H1 (cell line): ENCODE measurements around the gene RPS3A. TPM values are rescaled to one million over a fixed set of nuclear protein-coding genes. Genes with fewer than 3 reads are reported as not detected.

ENCODE experiments used
- CTCF ChIA-PET: fragments of 300-600 bp; sonication (Branson Sonifier 250); formaldehyde crosslinking; loops from one replicate; lab custom pipeline; 2021; ENCODE audit not compliant: partially characterized antibody; lab: Charles Lee
- POLR2A ChIA-PET: fragments of 300-600 bp; sonication (Branson Sonifier 250); formaldehyde crosslinking; loops from one replicate; lab custom pipeline; 2021; ENCODE audit warnings: inconsistent platforms; ENCODE audit not compliant: partially characterized antibody; lab: Charles Lee
- DNase-seq, 2 experiments: peaks; one replicate each; pipeline versions ENCODE4 v3.0.0 to v3.0.0-alpha.2; 2010 to 2022; ENCODE audit warnings: low spot score in 2 of 2, low read depth in 1 of 2, mixed read lengths in 1 of 2
- FAIRE-seq: peaks from 2 replicates; lab custom pipeline; 2011; peaks lifted over from hg19 to GRCh38; lab: Jason Lieb, UNC
- H2AFZ ChIP-seq: 2 replicates; pipeline ENCODE4 v1.8.1; 2012; ENCODE audit warnings: low read length, inconsistent platforms
- H2AK5ac ChIP-seq: 2 replicates; pipeline ENCODE4 v1.6.1; 2013; ENCODE audit warnings: low read depth, low read length
- H2BK120ac ChIP-seq: replicated peaks from 2 replicates; pipeline ENCODE3; 2013; ENCODE audit warnings: low read depth, low read length, inconsistent platforms
- H2BK12ac ChIP-seq: 2 replicates; pipeline ENCODE4 v1.6.1; 2013; ENCODE audit warnings: low read depth, low read length
- H2BK15ac ChIP-seq: 2 replicates; pipeline ENCODE4 v1.6.1; 2013; ENCODE audit warnings: low read length
- H2BK20ac ChIP-seq: 2 replicates; pipeline ENCODE4 v1.6.1; 2013; ENCODE audit warnings: low read length
- H2BK5ac ChIP-seq: 2 replicates; pipeline ENCODE4 v1.6.1; 2013; ENCODE audit warnings: low read depth, low read length
- H3K14ac ChIP-seq: 2 replicates; pipeline ENCODE4 v1.6.1; 2013; ENCODE audit warnings: inconsistent platforms; ENCODE audit not compliant: insufficient read length
- H3K18ac ChIP-seq: 2 replicates; pipeline ENCODE4 v1.6.1; 2013; ENCODE audit warnings: low read length; ENCODE audit errors: extremely low read depth
- H3K23ac ChIP-seq: 2 replicates; pipeline ENCODE4 v1.6.1; 2013; ENCODE audit warnings: inconsistent platforms; ENCODE audit not compliant: insufficient read length
- H3K23me2 ChIP-seq: 2 replicates; pipeline ENCODE4 v1.6.1; 2013; ENCODE audit warnings: low read depth, low read length
- H3K27ac ChIP-seq: 2 replicates; pipeline ENCODE4 v1.6.1; 2011; ENCODE audit warnings: low read depth, low read length, inconsistent platforms
- H3K27me3 ChIP-seq, 4 experiments: replicated peaks in 1 of 4; 1 replicate in 1 of 4; 2 replicates in 3 of 4; pipeline versions ENCODE4 v1.6.1 to v1.8.1; 2011 to 2013; ENCODE audit warnings: low read length in 3 of 4, mild to moderate bottlenecking in 3 of 4, inconsistent platforms in 2 of 4, mixed read lengths in 2 of 4, moderate library complexity in 1 of 4; ENCODE audit not compliant: control insufficient read depth in 3 of 4, insufficient read depth in 3 of 4; ENCODE audit errors: extremely low read depth in 1 of 4
- H3K36me3 ChIP-seq, 4 experiments: 2 replicates each; pipeline versions ENCODE4 v1.6.1 to v1.8.1; 2011 to 2013; ENCODE audit warnings: mild to moderate bottlenecking in 4 of 4, low read length in 3 of 4, moderate library complexity in 2 of 4, control low read depth in 1 of 4, inconsistent platforms in 1 of 4; ENCODE audit not compliant: insufficient read depth in 4 of 4, control insufficient read depth in 2 of 4
- H3K4ac ChIP-seq: replicated peaks from 2 replicates; pipeline ENCODE3; 2013; ENCODE audit warnings: low read length, low read depth, mixed read lengths, inconsistent platforms; ENCODE audit not compliant: insufficient read length
- H3K4me1 ChIP-seq, 4 experiments: replicated peaks in 1 of 4; 1 replicate in 1 of 4; 2 replicates in 3 of 4; pipeline versions ENCODE4 v1.6.1 to v1.8.1; 2011 to 2013; ENCODE audit warnings: low read length in 3 of 4, inconsistent platforms in 2 of 4, mixed read lengths in 1 of 4; ENCODE audit not compliant: insufficient read depth in 4 of 4, control insufficient read depth in 3 of 4
- H3K4me2 ChIP-seq, 2 experiments: 2 replicates each; pipeline versions ENCODE4 v1.6.1 to v1.8.1; 2011 to 2013; ENCODE audit warnings: low read depth in 2 of 2, low read length in 2 of 2, control low read depth in 1 of 2, inconsistent platforms in 1 of 2, mild to moderate bottlenecking in 1 of 2; ENCODE audit not compliant: insufficient read depth in 1 of 2
- H3K4me3 ChIP-seq, 4 experiments: fragments of 200-600, 300-600 bp in 1 of 4; sonication (generic), shearing (Covaris generic), sonication (Bioruptor Twin) in 1 of 4; 2 replicates each; pipeline versions ENCODE4 v1.5.1 to v1.8.1; 2011 to 2016; ENCODE audit warnings: low read length in 4 of 4, low read depth in 3 of 4, control low read depth in 2 of 4, inconsistent platforms in 2 of 4, mild to moderate bottlenecking in 2 of 4, mixed read lengths in 1 of 4, moderate library complexity in 1 of 4; ENCODE audit not compliant: insufficient read depth in 2 of 4; ENCODE audit errors: extremely low read depth in 1 of 4
- H3K56ac ChIP-seq: replicated peaks from 2 replicates; pipeline ENCODE3; 2013; ENCODE audit warnings: low read depth, mild to moderate bottlenecking, mixed read lengths, low read length, inconsistent platforms; ENCODE audit not compliant: insufficient read length
- H3K79me1 ChIP-seq: 2 replicates; pipeline ENCODE4 v1.6.1; 2013; ENCODE audit warnings: low read depth, low read length, control low read depth
- H3K79me2 ChIP-seq, 2 experiments: 2 replicates each; pipeline versions ENCODE4 v1.6.1 to v1.8.1; 2012 to 2013; ENCODE audit warnings: low read length in 2 of 2, mild to moderate bottlenecking in 2 of 2, inconsistent platforms in 1 of 2; ENCODE audit not compliant: insufficient read depth in 2 of 2, control insufficient read depth in 1 of 2
- H3K9ac ChIP-seq, 4 experiments: replicated peaks in 1 of 4; 1 replicate in 1 of 4; 2 replicates in 3 of 4; pipeline versions ENCODE4 v1.6.1 to v1.8.1; 2011 to 2013; ENCODE audit warnings: low read depth in 3 of 4, low read length in 3 of 4, control low read depth in 2 of 4, mild to moderate bottlenecking in 2 of 4, moderate library complexity in 2 of 4, inconsistent platforms in 1 of 4; ENCODE audit errors: extremely low read depth in 1 of 4
- H3K9me3 ChIP-seq, 2 experiments: 2 replicates each; pipeline versions ENCODE4 v1.6.1 to v1.8.1; 2012 to 2013; ENCODE audit warnings: mild to moderate bottlenecking in 2 of 2, moderate library complexity in 2 of 2, control low read depth in 1 of 2, inconsistent platforms in 1 of 2, low read depth in 1 of 2, low read length in 1 of 2, mixed read lengths in 1 of 2; ENCODE audit not compliant: insufficient read depth in 2 of 2
- H4K20me1 ChIP-seq, 2 experiments: replicated peaks in 1 of 2; 2 replicates each; pipeline versions ENCODE3 to v1.8.1; 2011 to 2013; ENCODE audit warnings: inconsistent platforms in 2 of 2, low read length in 2 of 2, mild to moderate bottlenecking in 1 of 2; ENCODE audit not compliant: insufficient read depth in 2 of 2, control insufficient read depth in 1 of 2
- H4K5ac ChIP-seq: 2 replicates; pipeline ENCODE4 v1.6.1; 2013; ENCODE audit warnings: low read length, low read depth, mixed read lengths, inconsistent platforms; ENCODE audit not compliant: insufficient read length
- H4K8ac ChIP-seq: 2 replicates; pipeline ENCODE4 v1.8.0; 2013; ENCODE audit warnings: mild to moderate bottlenecking, moderate library complexity, low read length, inconsistent platforms; ENCODE audit not compliant: insufficient read depth; ENCODE audit errors: extremely low read depth
- H4K91ac ChIP-seq: replicated peaks from 2 replicates; pipeline ENCODE3; 2013; ENCODE audit warnings: low read length, mixed read lengths, inconsistent platforms; ENCODE audit not compliant: insufficient read length
- BCL11A ChIP-seq, 2 experiments: IDR thresholded peaks; one replicate each; pipeline ENCODE4 v1.6.1; 2011; ENCODE audit warnings: low read depth in 2 of 2, low read length in 2 of 2, mild to moderate bottlenecking in 2 of 2
- POLR2A ChIP-seq, 2 experiments: IDR thresholded peaks; 1 replicate in 1 of 2; 2 replicates in 1 of 2; pipeline ENCODE4 v1.6.1; 2011; ENCODE audit warnings: low read depth in 2 of 2, low read length in 2 of 2, mild to moderate bottlenecking in 2 of 2; ENCODE audit errors: control extremely low read depth in 1 of 2
- RFX5 ChIP-seq: IDR thresholded peaks from 2 replicates; pipeline ENCODE4 v1.6.1; 2011; ENCODE audit warnings: low read depth, low read length, improper control_type of control experiment, borderline replicate concordance
- RXRA ChIP-seq: IDR thresholded peaks from 2 replicates; pipeline ENCODE4 v1.6.1; 2011; ENCODE audit warnings: low read depth, mild to moderate bottlenecking, low read length, moderate library complexity; ENCODE audit not compliant: insufficient read depth
- WGBS, 2 experiments: shearing (Covaris generic) in 1 of 2; methylation state at CpG; one replicate each; pipeline versions ENCODE4 v1.1.6 to v1.1.7; 2013 to 2015; ENCODE audit warnings: low lambda C conversion rate in 2 of 2, mixed read lengths in 2 of 2, inconsistent platforms in 1 of 2, low coverage in 1 of 2, missing lambda C conversion rate in 1 of 2; ENCODE audit not compliant: insufficient replicate concordance in 2 of 2, insufficient coverage in 1 of 2, insufficient read length in 1 of 2; ENCODE audit errors: extremely low coverage in 1 of 2, missing lambda C conversion rate in 1 of 2; 5-methylcytosine and 5-hydroxymethylcytosine counted together
- polyA plus RNA-seq, 7 experiments: library from polyadenylated mRNA; depleted of rRNA in 3 of 7; stranded (reverse) in 5 of 7; unstranded in 2 of 7; fragments of >200 nt in 5 of 7; fragments of 200-250 nt in 2 of 7; gene quantifications; 1 replicate in 5 of 7; 2 replicates in 1 of 7; 4 replicates in 1 of 7; pipeline versions ENCODE4 v1.2.1 to v1.2.3, GENCODE V29; 2011 to 2013; ENCODE audit warnings: missing spikeins in 2 of 7, mixed read lengths in 2 of 7
- total RNA-seq: library from RNA; stranded (reverse); fragmentation: NEBNext Ultra II Directional; extraction: Animal tissue kit (Norgen Biotek cat#: 25700); gene quantifications from 2 replicates; pipeline ENCODE4 v1.2.1, GENCODE V29; 2021

The RPS3A gene
- total and polyA plus RNA-seq, 2 of the 8 experiments (the other 6 are each of a cell fraction or from before 2014, with no cell fraction given) = 2,162 to 2,822 TPM

DNA sequence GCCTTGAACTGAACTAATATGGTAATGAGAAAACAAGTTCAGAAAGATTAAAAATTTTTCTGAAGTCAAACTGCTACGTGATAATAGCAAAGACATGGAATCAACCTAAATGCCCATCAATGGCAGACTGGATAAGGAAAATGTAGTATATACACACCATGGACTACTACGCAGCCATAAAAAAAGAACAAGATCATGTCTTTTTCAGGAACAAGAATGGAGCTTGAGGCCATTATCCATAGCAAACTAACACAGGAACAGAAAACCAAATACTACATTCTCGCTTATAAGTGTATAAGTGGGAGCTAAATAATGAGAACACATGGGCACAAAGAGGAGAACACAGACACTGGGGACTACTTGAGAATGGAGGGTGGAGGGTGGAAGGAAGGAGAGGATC lies 4.3 kb upstream of the RPS3A start:
- Histone ChIP-seq H2BK120ac (no peak overlapping the region), H3K27ac (no peak overlapping the region), H3K27me3 (no peaks in the 10 kb centered on the region), H4K8ac (no peak overlapping the region), H3K56ac (no peak overlapping the region), H4K91ac (no peak overlapping the region), H2AFZ (no peak overlapping the region), H3K9me3 (no peaks in the 10 kb centered on the region), H2AK5ac (no peak overlapping the region), H3K4ac (no peak overlapping the region), H3K79me1 (no peaks in the 10 kb centered on the region), H3K4me2 (no peak overlapping the region), H4K5ac (no peak overlapping the region), H3K36me3 (peaks cover 0 to 1% (median 0%) of the 10 kb centered on the region in 4 experiments; a peak in 1 of 8 replicates), H2BK5ac (no peak overlapping the region), H2BK15ac (no peak overlapping the region), H3K9ac (no peak overlapping the region), H3K18ac (no peak overlapping the region), H3K14ac (no peak overlapping the region), H4K20me1 (peaks cover 2 to 3% of the 10 kb centered on the region in 2 experiments), H3K79me2 (peaks cover 6 to 8% of the 10 kb centered on the region in 2 experiments), H3K23ac (no peak overlapping the region), H3K4me3 (no peak overlapping the region), H2BK20ac (no peak overlapping the region), H3K4me1 (no peaks in the 10 kb centered on the region), H3K23me2 (peaks cover 4% of the 10 kb centered on the region), H2BK12ac (no peak overlapping the region)
- no peak for DNase-seq
- ChIA-PET CTCF (no interaction called here), POLR2A (interaction anchor here (2.1 kb wide), 1 partner anchor 10 kb away, joined by 8 read pairs; no protein-coding TSS in a partner anchor)
- WGBS, 2 experiments = 80% methylated on average over 3 of the region's 3 CpGs; no CpG with 5 or more reads in 1 of the 2 experiments
- FAIRE-seq = no peak
- no peak for TF ChIP-seq RFX5
- TF ChIP-seq POLR2A (IDR thresholded peaks at IDR 0.05; ENCODE audit: control extremely low read depth in 1 of 2, low read depth in 2 of 2, low read length in 2 of 2) = no peak
- no peak for TF ChIP-seq RXRA
- TF ChIP-seq BCL11A (IDR thresholded peaks at IDR 0.05; ENCODE audit: low read depth in 2 of 2, low read length in 2 of 2) = no peak
